Prostate gland (tissue), 2 donors: ENCODE data around the gene LIPK. TPM values are rescaled to one million over a fixed set of nuclear protein-coding genes. Genes with fewer than 3 reads are reported as not detected.

ENCODE experiments used
- DNase-seq: peaks from one replicate; pipeline ENCODE4 v3.0.0-alpha.2; 2019; ENCODE audit warnings: low spot score
- H3K27ac ChIP-seq, 2 donors: fragments of 200-600 bp; sonication (generic); 2 replicates each; pipeline ENCODE4 v1.5.1; 2017 to 2019
- H3K27me3 ChIP-seq: fragments of 200-600 bp; sonication (generic); replicated peaks from 2 replicates; pipeline ENCODE4 v1.5.1; 2019; ENCODE audit not compliant: insufficient read depth
- H3K36me3 ChIP-seq, 2 donors: fragments of 200-600 bp; sonication (generic); 1 replicate in 1 of 2; 2 replicates in 1 of 2; pipeline versions ENCODE4 v1.5.1 to v1.8.1; 2017 to 2019
- H3K4me1 ChIP-seq: fragments of 200-600 bp; sonication (generic); replicated peaks from 2 replicates; pipeline ENCODE4 v1.5.1; 2019
- H3K4me3 ChIP-seq, 2 donors: fragments of 200-600 bp; sonication (generic); 2 replicates each; pipeline ENCODE4 v1.5.1; 2017 to 2019
- H3K9me3 ChIP-seq: fragments of 200-600 bp; sonication (generic); 2 replicates; pipeline ENCODE4 v1.5.1; 2017
- POLR2A ChIP-seq: fragments of 450-650 bp; IDR thresholded peaks from one replicate; pipeline ENCODE4 v1.6.1; 2016; ENCODE audit warnings: antibody characterized with exemption, mild to moderate bottlenecking
- POLR2AphosphoS5 ChIP-seq: sonication (generic); formaldehyde crosslinking; IDR thresholded peaks from one replicate; pipeline ENCODE4 v1.6.1; 2017; ENCODE audit warnings: antibody characterized with exemption
- WGBS: methylation state at CpG from one replicate; pipeline ENCODE4 v1.1.5; 2018; 5-methylcytosine and 5-hydroxymethylcytosine counted together
- intact Hi-C: fragments of 100-400 bp; cut with DNase I; formaldehyde crosslinking; loops from one replicate; pipeline ENCODE4 v1.14.2; 2022
- total RNA-seq, 2 donors: library from RNA; depleted of rRNA; stranded (reverse); fragments of >200 nt; gene quantifications; one replicate each; pipeline ENCODE4 v1.1.0, GENCODE V29; 2016
- TF ChIP-seq, protein P1 (sequence below), 4 experiments: fragments of 200-600 bp in 2 of 4; fragments of 450-650 bp in 2 of 4; sonication (generic) in 2 of 4; IDR thresholded peaks; 1 replicate in 3 of 4; 2 replicates in 1 of 4; pipeline ENCODE4 v1.5.1; 2016 to 2019; ENCODE audit warnings: antibody characterized with exemption in 4 of 4, mild to moderate bottlenecking in 2 of 4, moderate library complexity in 2 of 4

The LIPK gene
- total RNA-seq, 2 donors from 2014 or later: not detected

DNA sequence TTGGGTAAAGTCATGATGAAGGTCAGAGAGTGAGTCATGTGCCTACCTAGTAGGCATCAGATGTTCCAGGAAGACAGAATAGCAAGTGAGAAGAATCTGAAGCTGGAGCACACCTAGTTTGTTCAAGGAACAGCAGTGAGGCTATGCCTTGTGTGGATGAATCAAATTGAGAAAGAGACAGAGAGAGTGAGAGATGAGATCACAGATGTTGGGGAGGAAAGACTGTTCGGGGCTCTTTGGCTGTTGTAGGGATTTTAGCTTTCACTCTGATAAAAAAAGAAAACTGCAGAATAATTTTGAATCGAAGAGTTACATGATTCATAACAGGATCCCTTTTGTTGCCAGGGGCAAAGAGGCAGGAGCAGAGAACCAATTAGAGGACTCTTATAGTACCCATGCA, 35.6 kb upstream of the LIPK start:
- H3K4me1 ChIP-seq: no peaks in the 10 kb centered on the region
- no peaks in the 10 kb centered on the region for H3K36me3 ChIP-seq
- WGBS: 76% methylated on average over 2 of the region's 2 CpGs
- no peak for DNase-seq
- no peaks in the 10 kb centered on the region for H3K9me3 ChIP-seq
- no peak overlapping the region for H3K4me3 ChIP-seq
- TF ChIP-seq, protein P1, sequence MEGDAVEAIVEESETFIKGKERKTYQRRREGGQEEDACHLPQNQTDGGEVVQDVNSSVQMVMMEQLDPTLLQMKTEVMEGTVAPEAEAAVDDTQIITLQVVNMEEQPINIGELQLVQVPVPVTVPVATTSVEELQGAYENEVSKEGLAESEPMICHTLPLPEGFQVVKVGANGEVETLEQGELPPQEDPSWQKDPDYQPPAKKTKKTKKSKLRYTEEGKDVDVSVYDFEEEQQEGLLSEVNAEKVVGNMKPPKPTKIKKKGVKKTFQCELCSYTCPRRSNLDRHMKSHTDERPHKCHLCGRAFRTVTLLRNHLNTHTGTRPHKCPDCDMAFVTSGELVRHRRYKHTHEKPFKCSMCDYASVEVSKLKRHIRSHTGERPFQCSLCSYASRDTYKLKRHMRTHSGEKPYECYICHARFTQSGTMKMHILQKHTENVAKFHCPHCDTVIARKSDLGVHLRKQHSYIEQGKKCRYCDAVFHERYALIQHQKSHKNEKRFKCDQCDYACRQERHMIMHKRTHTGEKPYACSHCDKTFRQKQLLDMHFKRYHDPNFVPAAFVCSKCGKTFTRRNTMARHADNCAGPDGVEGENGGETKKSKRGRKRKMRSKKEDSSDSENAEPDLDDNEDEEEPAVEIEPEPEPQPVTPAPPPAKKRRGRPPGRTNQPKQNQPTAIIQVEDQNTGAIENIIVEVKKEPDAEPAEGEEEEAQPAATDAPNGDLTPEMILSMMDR (IDR thresholded peaks at IDR 0.05): no peak
- TF ChIP-seq POLR2A: no peak
- no peak overlapping the region for H3K27ac ChIP-seq
- intact Hi-C loops: no loop called here
- no peaks in the 10 kb centered on the region for H3K27me3 ChIP-seq

DNA sequence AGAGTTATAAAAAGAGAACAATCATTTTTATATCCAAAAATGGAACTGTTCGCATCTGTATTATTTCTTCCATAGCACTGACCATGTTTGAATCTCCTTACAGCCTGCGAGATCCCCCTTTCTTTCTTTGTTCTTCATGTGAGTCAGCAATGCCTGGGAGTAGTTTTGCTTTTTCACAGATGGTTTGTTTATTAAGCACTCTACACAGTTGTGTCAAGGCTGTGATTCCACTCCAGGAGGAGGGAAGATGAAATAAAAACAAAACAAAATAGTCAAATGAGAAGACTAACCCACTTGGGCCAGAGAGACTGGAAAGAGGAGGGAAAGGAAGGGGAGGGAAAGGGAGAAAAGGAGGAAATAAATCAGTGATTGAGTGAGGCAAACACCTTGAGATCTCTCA, 34.0 kb upstream of the LIPK start:
- Histone ChIP-seq H3K36me3 (no peaks in the 10 kb centered on the region), H3K4me3 (no peak overlapping the region), H3K9me3 (no peaks in the 10 kb centered on the region), H3K27me3 (no peaks in the 10 kb centered on the region), H3K4me1 (no peaks in the 10 kb centered on the region), H3K27ac (no peak overlapping the region)
- no peak for TF ChIP-seq POLR2AphosphoS5
- no peak for TF ChIP-seq POLR2A
- TF ChIP-seq, protein P1 (IDR thresholded peaks at IDR 0.05): no peak
- DNase-seq: no peak
- 80% methylated on average over 2 of the region's 2 CpGs for WGBS
- intact Hi-C loops: no loop called here

DNA sequence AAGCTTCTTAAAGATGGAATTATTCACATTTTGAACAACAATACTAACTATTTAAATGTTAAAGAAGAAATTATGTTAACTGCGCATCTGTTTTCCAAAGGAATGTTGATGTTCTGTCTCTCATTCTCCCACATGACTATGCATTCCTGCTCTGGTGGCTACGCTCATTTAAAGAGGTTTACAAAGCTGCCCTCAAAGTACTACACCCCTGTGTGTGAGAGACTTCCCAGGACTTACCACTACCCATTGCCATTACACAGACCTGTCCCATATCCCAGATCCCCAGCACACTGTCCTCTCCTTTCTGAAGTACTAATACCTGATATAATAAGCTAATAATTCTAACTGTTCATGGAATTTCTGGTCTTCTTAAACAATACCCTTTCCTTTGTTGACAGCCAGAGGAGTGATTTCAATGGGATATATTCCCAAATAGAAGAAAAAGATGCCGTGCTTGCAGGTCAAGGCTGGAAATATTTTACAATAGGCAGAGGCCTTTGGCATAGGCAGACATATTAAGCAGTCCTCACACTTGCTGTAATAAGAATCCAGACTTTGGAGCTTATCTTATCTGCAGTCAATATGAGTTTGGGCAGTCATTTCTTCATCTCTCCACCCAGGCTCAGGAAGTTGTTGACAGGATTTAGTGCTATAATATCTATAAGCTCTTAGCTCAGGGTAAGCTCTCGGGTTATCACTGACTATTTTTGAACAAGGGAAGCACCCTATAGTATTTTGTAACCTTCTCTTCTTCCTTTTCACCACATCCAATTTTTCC, 29.6 kb upstream of the LIPK start:
- TF ChIP-seq, protein P1 (IDR thresholded peaks at IDR 0.05): no peak
- no peak for TF ChIP-seq POLR2A
- TF ChIP-seq POLR2AphosphoS5: no peak
- Histone ChIP-seq H3K27me3 (no peaks in the 10 kb centered on the region), H3K4me3 (no peak overlapping the region), H3K9me3 (no peaks in the 10 kb centered on the region), H3K36me3 (no peaks in the 10 kb centered on the region), H3K27ac (no peak overlapping the region), H3K4me1 (no peaks in the 10 kb centered on the region)
- no peak for DNase-seq
- 91% methylated on average over 4 of the region's 4 CpGs for WGBS
- intact Hi-C loops: no loop called here

DNA sequence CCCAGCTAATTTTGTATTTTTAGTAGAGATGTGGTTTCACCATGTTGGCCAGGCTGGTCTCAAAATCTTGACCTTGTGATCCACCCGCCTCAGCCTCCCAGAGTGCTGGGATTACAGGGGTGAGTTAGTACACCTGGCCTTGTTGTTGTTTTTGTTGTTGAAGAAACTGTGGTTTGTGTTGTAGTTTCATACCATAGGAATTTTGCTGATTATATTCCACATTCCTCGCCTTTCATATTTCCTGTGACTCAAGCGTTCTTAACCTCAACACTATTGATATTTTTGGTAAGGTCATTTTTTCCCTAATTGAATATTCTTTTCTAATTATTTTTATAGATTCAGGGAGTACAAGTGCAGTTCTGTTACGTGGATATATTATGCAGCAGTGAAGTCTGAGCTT, 25.1 kb upstream of the LIPK start:
- Histone ChIP-seq H3K4me1 (no peaks in the 10 kb centered on the region), H3K36me3 (no peaks in the 10 kb centered on the region), H3K27me3 (no peaks in the 10 kb centered on the region), H3K4me3 (no peak overlapping the region), H3K27ac (no peak overlapping the region), H3K9me3 (no peaks in the 10 kb centered on the region)
- TF ChIP-seq, protein P1 (IDR thresholded peaks at IDR 0.05): no peak
- no peak for TF ChIP-seq POLR2A
- no peak for TF ChIP-seq POLR2AphosphoS5
- DNase-seq: no peak
- WGBS: 94% methylated on average over 4 of the region's 4 CpGs
- intact Hi-C loops: no loop called here

DNA sequence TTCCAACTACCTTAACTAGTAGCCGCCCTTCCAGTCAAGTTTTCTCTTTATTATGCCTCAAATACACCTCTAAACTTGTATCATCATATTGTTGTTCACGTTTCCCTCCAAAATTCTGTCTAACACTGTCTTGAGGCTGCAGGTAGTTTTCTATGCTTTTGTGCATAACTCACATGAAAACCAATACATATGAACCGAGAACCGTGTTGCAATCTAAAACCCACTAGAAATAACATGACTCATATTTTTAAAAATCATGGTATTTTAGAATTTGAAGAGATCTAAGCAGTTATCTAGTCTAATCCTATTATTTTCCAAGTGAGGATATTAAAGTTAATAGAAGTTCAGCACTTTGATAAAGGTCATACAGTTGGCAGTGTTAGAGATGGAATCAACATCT, 23.6 kb upstream of the LIPK start:
- H3K4me3 ChIP-seq: no peak overlapping the region
- H3K9me3 ChIP-seq: no peaks in the 10 kb centered on the region
- H3K4me1 ChIP-seq: no peaks in the 10 kb centered on the region
- intact Hi-C loops: no loop called here
- no peak for TF ChIP-seq POLR2A
- TF ChIP-seq, protein P1 (IDR thresholded peaks at IDR 0.05): no peak
- TF ChIP-seq POLR2AphosphoS5: no peak
- H3K36me3 ChIP-seq: no peaks in the 10 kb centered on the region
- 82% methylated on average over 4 of the region's 4 CpGs for WGBS
- H3K27me3 ChIP-seq: no peaks in the 10 kb centered on the region
- H3K27ac ChIP-seq: no peak overlapping the region
- no peak for DNase-seq
